Glutamatergic neuron (in vitro differentiated cells): ENCODE results near the gene GARS1. TPM values are rescaled to one million over a fixed set of nuclear protein-coding genes. Genes with fewer than 3 reads are reported as not detected.

Experiments used
- DNase-seq: peaks from one replicate; pipeline ENCODE4 v3.0.0; 2022
- H3K27ac Mint-ChIP-seq: one replicate; pipeline ENCODE4 v1.8.0; 2020; ENCODE audit warnings: mild to moderate bottlenecking, mixed read lengths, inconsistent platforms; ENCODE audit not compliant: unreplicated experiment
- H3K27me3 Mint-ChIP-seq: one replicate; pipeline ENCODE4 v1.8.0; 2020; ENCODE audit warnings: mild to moderate bottlenecking, moderate library complexity, mixed read lengths, inconsistent platforms; ENCODE audit not compliant: unreplicated experiment
- H3K36me3 Mint-ChIP-seq: one replicate; pipeline ENCODE4 v1.8.0; 2020; ENCODE audit warnings: mild to moderate bottlenecking, mixed read lengths, inconsistent platforms; ENCODE audit not compliant: unreplicated experiment
- H3K4me1 Mint-ChIP-seq: one replicate; pipeline ENCODE4 v1.8.0; 2020; ENCODE audit warnings: mild to moderate bottlenecking, low read depth, mixed read lengths, inconsistent platforms; ENCODE audit not compliant: unreplicated experiment
- H3K4me3 Mint-ChIP-seq: one replicate; pipeline ENCODE4 v1.8.0; 2020; ENCODE audit warnings: mild to moderate bottlenecking, mixed read lengths, inconsistent platforms; ENCODE audit not compliant: unreplicated experiment
- H3K9me3 Mint-ChIP-seq: one replicate; pipeline ENCODE4 v1.8.0; 2020; ENCODE audit warnings: mild to moderate bottlenecking, moderate library complexity, mixed read lengths, inconsistent platforms; ENCODE audit not compliant: unreplicated experiment
- CTCF ChIP-seq: fragments of 200-600 bp; sonication (generic); IDR thresholded peaks from one replicate; pipeline ENCODE4 v1.5.0; 2021; ENCODE audit not compliant: partially characterized antibody, unreplicated experiment
- total RNA-seq: library from RNA; stranded (reverse); fragmentation: NEBNext Ultra II Directional; extraction: Animal tissue kit (Norgen Biotek cat#: 25700); gene quantifications from one replicate; pipeline ENCODE4 v1.2.1, GENCODE V29; 2021; ENCODE audit not compliant: unreplicated experiment

GARS1 gene
- total RNA-seq, 1 donor from 2014 or later, result 511 TPM

DNA sequence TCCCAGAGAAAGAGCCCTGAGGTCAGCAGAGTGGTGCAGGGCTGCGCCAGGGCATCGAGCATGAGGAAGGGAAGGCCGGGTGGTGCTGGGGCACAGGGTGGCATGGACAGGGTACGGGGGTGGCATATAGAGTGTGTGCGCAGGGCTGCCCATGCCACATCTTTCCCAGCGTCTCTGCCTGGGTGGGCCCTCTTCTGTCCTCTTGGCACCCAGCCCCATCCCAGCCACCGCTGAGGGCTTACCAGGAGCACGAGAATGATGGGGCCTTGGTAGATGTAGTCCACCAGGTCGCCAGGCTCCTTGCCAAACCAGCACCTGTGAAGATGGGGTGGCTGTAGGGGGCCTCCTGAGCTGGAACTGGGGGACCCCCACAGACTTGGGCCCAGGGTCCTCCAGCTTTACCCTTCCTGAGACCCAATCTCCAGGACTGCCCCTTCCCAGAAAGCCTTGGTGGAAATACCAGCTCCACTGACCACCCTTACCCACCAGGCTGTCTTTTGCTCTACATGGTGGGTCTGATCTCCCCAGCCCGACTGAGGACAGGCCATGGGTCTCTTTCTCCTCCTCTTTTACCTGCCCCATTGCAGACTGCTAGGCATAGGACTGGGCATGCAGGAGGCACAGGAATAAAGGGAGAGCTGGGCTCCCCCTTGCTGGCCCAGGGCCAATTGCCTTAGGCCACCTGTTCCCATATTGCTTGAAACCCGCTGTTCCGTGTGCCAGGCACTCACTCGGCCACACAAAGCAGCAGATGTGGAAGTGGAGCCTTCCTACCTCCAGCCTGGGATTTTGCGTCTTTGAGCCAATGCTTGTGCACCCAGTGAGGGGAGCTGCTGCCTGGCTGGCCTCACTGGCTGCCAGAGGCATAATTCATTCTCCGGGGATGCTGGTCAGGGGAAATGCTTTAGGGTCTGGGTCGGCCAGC, 65.9 kb downstream of the GARS1 start:
- Mint-ChIP-seq H3K9me3 (peaks cover 4% of the 10 kb centered on the region), H3K36me3 (peaks cover 5% of the 10 kb centered on the region), H3K27ac (no peak overlapping the region), H3K27me3 (peaks cover 11% of the 10 kb centered on the region), H3K4me1 (peaks cover 8% of the 10 kb centered on the region), H3K4me3 (no peak overlapping the region)
- TF ChIP-seq CTCF, result no peak
- no peak for DNase-seq

DNA sequence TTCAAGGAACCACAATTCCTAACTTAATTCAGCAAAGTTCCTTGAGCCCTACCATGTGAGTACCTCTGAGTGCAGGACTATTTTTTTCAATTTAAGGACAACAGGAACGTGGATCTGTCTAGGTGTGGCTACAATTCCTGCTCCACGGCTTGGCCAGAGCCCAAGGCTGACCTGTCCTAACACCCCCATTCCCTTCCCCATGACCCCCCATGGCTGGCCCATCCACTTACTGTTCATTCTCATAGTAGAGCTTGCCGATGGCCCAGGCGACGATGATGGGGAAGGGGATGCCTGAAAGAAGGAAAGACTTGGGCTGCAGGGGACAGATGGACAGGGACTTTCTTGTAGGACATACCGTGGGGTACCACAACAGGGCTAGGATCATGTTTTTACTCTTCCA, 67.2 kb downstream of the GARS1 start:
- peaks cover 4% of the 10 kb centered on the region for H3K9me3 Mint-ChIP-seq
- H3K36me3 Mint-ChIP-seq, result peaks cover 5% of the 10 kb centered on the region
- no peak for TF ChIP-seq CTCF
- no peak for DNase-seq
- H3K4me1 Mint-ChIP-seq, result peaks cover 4% of the 10 kb centered on the region
- no peak overlapping the region for H3K27ac Mint-ChIP-seq
- peaks cover 11% of the 10 kb centered on the region for H3K27me3 Mint-ChIP-seq
- no peak overlapping the region for H3K4me3 Mint-ChIP-seq

GRCh38 chr7:30662431-30662939, 67.8 kb downstream of the GARS1 start:
- H3K9me3 Mint-ChIP-seq, result peaks cover 4% of the 10 kb centered on the region
- H3K27me3 Mint-ChIP-seq, result peaks cover 9% of the 10 kb centered on the region
- H3K27ac Mint-ChIP-seq, result no peak overlapping the region
- H3K36me3 Mint-ChIP-seq, result peaks cover 3% of the 10 kb centered on the region
- no peak for TF ChIP-seq CTCF
- no peak for DNase-seq
- no peak overlapping the region for H3K4me3 Mint-ChIP-seq
- peaks cover 3% of the 10 kb centered on the region for H3K4me1 Mint-ChIP-seq

GRCh38 chr7:30663414-30663813, 68.7 kb downstream of the GARS1 start:
- no peak overlapping the region for H3K27ac Mint-ChIP-seq
- peaks cover 2% of the 10 kb centered on the region for H3K4me1 Mint-ChIP-seq
- H3K36me3 Mint-ChIP-seq, result no peaks in the 10 kb centered on the region
- no peak for DNase-seq
- TF ChIP-seq CTCF, result no peak
- H3K9me3 Mint-ChIP-seq, result peaks cover 2% of the 10 kb centered on the region
- H3K4me3 Mint-ChIP-seq, result no peak overlapping the region
- H3K27me3 Mint-ChIP-seq, result peaks cover 8% of the 10 kb centered on the region
